Tibial artery (tissue), 4 donors: ENCODE data around the gene RITA1.

Experiments used
- DNase-seq, 2 donors: peaks; one replicate each; pipeline ENCODE4 v3.0.0-alpha.2; 2019
- H3K27ac ChIP-seq, 2 donors: fragments of 200-600 bp; sonication (generic) in 1 of 2; 1 replicate in 1 of 2; 2 replicates in 1 of 2; pipeline ENCODE4 v1.5.1; 2018 to 2019; ENCODE audit warnings: mild to moderate bottlenecking in 1 of 2
- H3K27me3 ChIP-seq, 2 donors: fragments of 200-600 bp; sonication (generic) in 1 of 2; one replicate each; pipeline versions ENCODE4 v1.5.1 to v1.6.0; 2016 to 2019
- H3K36me3 ChIP-seq, 3 donors: fragments of 200-600 bp; sonication (generic) in 2 of 3; one replicate each; pipeline ENCODE4 v1.5.1; 2016 to 2019; ENCODE audit warnings: mild to moderate bottlenecking in 2 of 3
- H3K4me1 ChIP-seq, 4 donors: fragments of 200-600 bp; sonication (generic) in 2 of 4; 1 replicate in 3 of 4; 2 replicates in 1 of 4; pipeline ENCODE4 v1.5.1; 2016 to 2019
- H3K4me3 ChIP-seq, 2 donors: fragments of 200-600 bp; sonication (generic) in 1 of 2; 1 replicate in 1 of 2; 2 replicates in 1 of 2; pipeline ENCODE4 v1.5.1; 2018 to 2019; ENCODE audit warnings: mild to moderate bottlenecking in 2 of 2
- H3K9me3 ChIP-seq, 3 donors: fragments of 200-600 bp; sonication (generic) in 1 of 3; one replicate each; pipeline ENCODE4 v1.5.1; 2016 to 2019
- intact Hi-C: fragments of 100-400 bp; cut with DNase I; formaldehyde crosslinking; loops from one replicate; pipeline ENCODE4 v1.15.0; 2023; ENCODE audit warnings: low total_unique reads
- TF ChIP-seq, protein P1 (sequence below), 2 experiments: fragments of 200-600 bp in 1 of 2; fragments of 450-650 bp in 1 of 2; IDR thresholded peaks; one replicate each; pipeline ENCODE4 v1.5.1; 2017 to 2019; ENCODE audit warnings: antibody characterized with exemption in 2 of 2, mild to moderate bottlenecking in 1 of 2, moderate library complexity in 1 of 2

RITA1 gene

GRCh38 chr12:113170457-113170856 lies 15.1 kb upstream of the RITA1 start:
- TF ChIP-seq, protein P1, sequence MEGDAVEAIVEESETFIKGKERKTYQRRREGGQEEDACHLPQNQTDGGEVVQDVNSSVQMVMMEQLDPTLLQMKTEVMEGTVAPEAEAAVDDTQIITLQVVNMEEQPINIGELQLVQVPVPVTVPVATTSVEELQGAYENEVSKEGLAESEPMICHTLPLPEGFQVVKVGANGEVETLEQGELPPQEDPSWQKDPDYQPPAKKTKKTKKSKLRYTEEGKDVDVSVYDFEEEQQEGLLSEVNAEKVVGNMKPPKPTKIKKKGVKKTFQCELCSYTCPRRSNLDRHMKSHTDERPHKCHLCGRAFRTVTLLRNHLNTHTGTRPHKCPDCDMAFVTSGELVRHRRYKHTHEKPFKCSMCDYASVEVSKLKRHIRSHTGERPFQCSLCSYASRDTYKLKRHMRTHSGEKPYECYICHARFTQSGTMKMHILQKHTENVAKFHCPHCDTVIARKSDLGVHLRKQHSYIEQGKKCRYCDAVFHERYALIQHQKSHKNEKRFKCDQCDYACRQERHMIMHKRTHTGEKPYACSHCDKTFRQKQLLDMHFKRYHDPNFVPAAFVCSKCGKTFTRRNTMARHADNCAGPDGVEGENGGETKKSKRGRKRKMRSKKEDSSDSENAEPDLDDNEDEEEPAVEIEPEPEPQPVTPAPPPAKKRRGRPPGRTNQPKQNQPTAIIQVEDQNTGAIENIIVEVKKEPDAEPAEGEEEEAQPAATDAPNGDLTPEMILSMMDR (IDR thresholded peaks at IDR 0.05), result no peak
- Histone ChIP-seq H3K4me1 (no peaks in the 10 kb centered on the region), H3K4me3 (no peak overlapping the region), H3K27ac (no peak overlapping the region), H3K36me3 (peaks cover 93 to 100% (median 99%) of the 10 kb centered on the region in 3 donors), H3K9me3 (no peaks in the 10 kb centered on the region), H3K27me3 (no peaks in the 10 kb centered on the region)
- DNase-seq, result no peak
- intact Hi-C loops, result loop anchor here (5.0 kb wide), 1 partner anchor 123 kb away; no protein-coding TSS in a partner anchor

GRCh38 chr12:113170926-113171325 lies 14.6 kb upstream of the RITA1 start:
- Histone ChIP-seq H3K27ac (no peak overlapping the region), H3K36me3 (peaks cover 89 to 100% (median 99%) of the 10 kb centered on the region in 3 donors), H3K9me3 (no peaks in the 10 kb centered on the region), H3K4me3 (no peak overlapping the region), H3K27me3 (no peaks in the 10 kb centered on the region), H3K4me1 (no peaks in the 10 kb centered on the region)
- no peak for DNase-seq
- TF ChIP-seq, protein P1 (IDR thresholded peaks at IDR 0.05), result no peak
- intact Hi-C loops, result loop anchor here (5.0 kb wide), 1 partner anchor 124 kb away; no protein-coding TSS in a partner anchor

DNA sequence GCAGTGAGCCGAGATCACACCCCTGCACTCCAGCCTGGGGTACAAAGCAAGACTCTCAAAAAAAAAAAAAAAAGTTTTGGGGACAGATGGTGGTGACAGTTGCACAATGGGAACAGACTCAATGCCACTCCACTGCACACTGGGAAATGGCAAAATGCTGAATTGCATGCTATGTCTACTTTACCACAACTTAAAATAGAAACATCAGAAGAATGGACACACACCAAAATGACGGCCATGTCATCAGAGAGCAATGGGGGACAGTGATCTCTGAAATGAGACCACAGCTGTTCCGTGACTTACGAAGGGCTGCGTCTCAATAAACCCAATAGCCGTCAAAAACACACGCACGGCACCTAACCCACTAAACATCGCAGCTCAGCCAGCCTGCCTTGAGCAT lies 14.0 kb upstream of the RITA1 start:
- TF ChIP-seq, protein P1 (IDR thresholded peaks at IDR 0.05), result no peak
- DNase-seq, result no peak
- H3K27ac ChIP-seq, result no peak overlapping the region
- intact Hi-C loops, result loop anchor here (5.0 kb wide), 1 partner anchor 124 kb away; no protein-coding TSS in a partner anchor
- H3K27me3 ChIP-seq, result no peaks in the 10 kb centered on the region
- H3K4me3 ChIP-seq, result no peak overlapping the region
- peaks cover 89 to 100% (median 99%) of the 10 kb centered on the region in 3 donors for H3K36me3 ChIP-seq
- H3K9me3 ChIP-seq, result no peaks in the 10 kb centered on the region
- H3K4me1 ChIP-seq, result no peaks in the 10 kb centered on the region

DNA sequence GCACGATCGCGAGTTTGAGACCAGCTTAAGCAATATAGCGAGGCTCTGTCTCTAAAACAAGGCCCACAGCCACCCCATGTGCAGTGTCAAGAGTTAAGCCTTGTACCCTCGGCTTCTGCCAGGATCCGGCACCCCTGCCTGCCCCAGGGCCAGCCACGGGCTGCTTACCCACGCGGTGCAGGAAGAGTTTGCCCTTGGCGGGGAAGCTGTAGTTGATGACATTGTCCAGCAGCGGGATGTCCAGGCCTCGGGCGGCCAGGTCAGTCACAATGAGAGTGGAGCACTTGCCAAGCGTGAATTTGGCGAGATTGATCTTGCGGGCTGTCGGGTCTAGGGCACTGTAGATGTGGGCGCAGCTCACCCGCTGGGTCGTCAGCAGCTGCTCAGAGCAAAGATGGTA lies 13.3 kb upstream of the RITA1 start:
- TF ChIP-seq, protein P1 (IDR thresholded peaks at IDR 0.05), result no peak
- H3K4me1 ChIP-seq, result no peaks in the 10 kb centered on the region
- intact Hi-C loops, result loop anchor here (5.0 kb wide), 1 partner anchor 125 kb away; no protein-coding TSS in a partner anchor
- DNase-seq, result no peak
- H3K27me3 ChIP-seq, result no peaks in the 10 kb centered on the region
- H3K9me3 ChIP-seq, result peaks cover 0 to 2% (median 0%) of the 10 kb centered on the region in 3 donors
- H3K36me3 ChIP-seq, result peaks cover 89 to 100% (median 99%) of the 10 kb centered on the region in 3 donors
- H3K4me3 ChIP-seq, result no peak overlapping the region
- no peak overlapping the region for H3K27ac ChIP-seq

DNA sequence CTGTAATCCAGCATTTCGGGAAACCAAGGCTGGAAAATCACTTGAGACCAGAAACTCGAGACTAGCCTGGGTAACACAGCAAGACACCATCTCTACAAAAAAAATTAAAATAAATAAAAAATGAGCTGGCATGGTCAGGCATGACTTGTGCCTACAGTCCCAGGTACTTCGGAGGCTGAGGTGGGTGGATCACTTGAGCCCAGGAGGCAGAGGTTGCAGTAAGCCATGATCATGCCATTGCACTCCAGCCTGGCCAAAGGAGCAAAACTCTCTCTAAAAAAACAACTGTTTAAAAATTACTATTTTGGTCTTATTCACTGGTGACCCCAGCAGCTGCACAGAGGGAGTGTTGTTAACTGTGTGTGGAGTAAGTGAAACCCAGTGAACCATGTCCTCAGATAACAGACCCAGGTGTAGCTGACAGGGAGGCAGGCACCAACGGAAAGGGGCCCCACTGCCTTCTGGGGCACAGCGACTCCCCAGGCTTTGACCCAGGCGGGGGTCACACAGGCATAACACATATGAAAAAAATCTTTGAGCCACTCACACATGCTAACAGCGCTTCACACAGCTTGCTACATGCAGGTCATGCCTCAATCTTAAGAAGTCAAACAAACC lies 12.3 kb upstream of the RITA1 start:
- Histone ChIP-seq H3K4me3 (no peak overlapping the region), H3K4me1 (no peaks in the 10 kb centered on the region), H3K9me3 (peaks cover 0 to 6% (median 0%) of the 10 kb centered on the region in 3 donors), H3K36me3 (peaks cover 89 to 100% (median 99%) of the 10 kb centered on the region in 3 donors), H3K27me3 (no peaks in the 10 kb centered on the region), H3K27ac (no peak overlapping the region)
- TF ChIP-seq, protein P1 (IDR thresholded peaks at IDR 0.05), result no peak
- intact Hi-C loops, result loop anchor here (5.0 kb wide), 1 partner anchor 126 kb away; no protein-coding TSS in a partner anchor
- DNase-seq, result no peak
